Measurements from ENCODE around the gene LCOR.

The LCOR gene

DNA sequence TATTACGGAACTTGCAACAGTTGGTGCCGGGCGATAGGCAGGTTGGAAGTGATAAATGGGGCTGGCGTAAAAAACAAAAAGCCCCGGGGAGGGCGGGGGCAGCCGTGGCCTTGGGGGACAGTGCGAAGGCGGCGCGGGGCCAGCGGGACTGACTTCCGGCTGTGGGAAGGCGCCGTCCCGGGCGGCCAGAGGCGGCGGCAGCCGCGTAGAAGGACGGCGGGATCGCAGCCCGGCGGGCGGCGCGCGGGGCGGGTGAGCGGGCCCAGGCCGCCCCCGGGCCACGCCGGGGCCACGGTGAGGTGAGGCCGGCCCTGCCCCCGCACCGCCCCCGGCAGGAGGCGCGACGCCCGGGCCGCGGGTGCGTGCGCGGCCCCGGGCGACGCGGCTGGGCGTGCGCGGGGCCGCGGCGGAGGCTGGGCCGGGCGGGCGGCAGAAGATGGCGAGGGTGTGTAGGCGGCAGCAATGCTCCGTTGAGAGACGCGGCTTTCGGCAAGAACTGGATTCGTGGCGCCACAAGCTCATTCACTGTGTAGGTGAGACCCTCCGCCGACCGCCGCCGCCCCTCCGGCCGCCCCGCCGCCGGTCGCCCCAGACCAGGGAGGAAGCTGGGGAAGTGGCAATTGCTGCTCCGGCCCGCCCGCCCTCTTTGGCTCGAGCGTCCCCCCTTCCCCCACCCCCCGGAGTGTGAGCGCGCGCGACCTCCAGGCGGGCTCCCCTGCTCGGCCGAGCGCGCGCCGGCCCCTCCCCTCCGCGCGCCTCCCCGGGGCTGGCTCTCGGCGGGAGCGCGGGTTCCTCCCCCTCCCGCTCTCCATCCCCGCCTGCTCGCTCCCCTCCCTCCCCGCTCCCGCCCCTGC, at the start of gene LCOR:
Gene LCOR (plus strand): TSS at position 432 of the 854 bp plus-strand sequence. CDS start 116,760 bp downstream, outside the sequence.
- Histone ChIP-seq H3K27me3 (replicated peaks; ENCODE audit: insufficient read depth, low read length) (no peaks in the 10 kb centered on the region), H3K4me2 (ENCODE audit: low read depth, low read length) (peak within 1 kb of the TSS; percentile 89), H3K4me1 (ENCODE audit: low read length) (peaks cover 27% of the 10 kb centered on the region), H2AFZ (ENCODE audit: low read length) (peak within 1 kb of the TSS; percentile 52), H3F3A (ENCODE audit: insufficient read depth, low read length) (peaks cover 20% of the 10 kb centered on the region), H3K36me3 (replicated peaks; ENCODE audit: insufficient read depth, low read length) (no peaks in the 10 kb centered on the region), H3K9ac (ENCODE audit: low read length) (peak within 1 kb of the TSS; percentile 77), H4K20me1 (ENCODE audit: insufficient read depth, low read length) (peaks cover 17% of the 10 kb centered on the region), H3K9me2 (replicated peaks; ENCODE audit: insufficient read depth, low read length) (no peaks in the 10 kb centered on the region), H3K4me3 (ENCODE audit: low read length) (peak within 1 kb of the TSS; percentile 78), H3K9me3 (replicated peaks; ENCODE audit: insufficient read depth, low read length) (no peaks in the 10 kb centered on the region), H3K79me2 (ENCODE audit: low read length) (peaks cover 43% of the 10 kb centered on the region), H3K27ac (ENCODE audit: low read length) (peak within 1 kb of the TSS; percentile 68; the same call in 1 of the 2 replicates)
- peak; percentile 88 for DNase-seq
- TF ChIP-seq EZH2 (optimal IDR thresholded peaks at IDR 0.05; ENCODE audit: low read depth, low read length) (no peak), EZH2phosphoT487 (IDR thresholded peaks at IDR 0.05; ENCODE audit: low read length) (no peak)
- TF ChIP-seq, protein P1, sequence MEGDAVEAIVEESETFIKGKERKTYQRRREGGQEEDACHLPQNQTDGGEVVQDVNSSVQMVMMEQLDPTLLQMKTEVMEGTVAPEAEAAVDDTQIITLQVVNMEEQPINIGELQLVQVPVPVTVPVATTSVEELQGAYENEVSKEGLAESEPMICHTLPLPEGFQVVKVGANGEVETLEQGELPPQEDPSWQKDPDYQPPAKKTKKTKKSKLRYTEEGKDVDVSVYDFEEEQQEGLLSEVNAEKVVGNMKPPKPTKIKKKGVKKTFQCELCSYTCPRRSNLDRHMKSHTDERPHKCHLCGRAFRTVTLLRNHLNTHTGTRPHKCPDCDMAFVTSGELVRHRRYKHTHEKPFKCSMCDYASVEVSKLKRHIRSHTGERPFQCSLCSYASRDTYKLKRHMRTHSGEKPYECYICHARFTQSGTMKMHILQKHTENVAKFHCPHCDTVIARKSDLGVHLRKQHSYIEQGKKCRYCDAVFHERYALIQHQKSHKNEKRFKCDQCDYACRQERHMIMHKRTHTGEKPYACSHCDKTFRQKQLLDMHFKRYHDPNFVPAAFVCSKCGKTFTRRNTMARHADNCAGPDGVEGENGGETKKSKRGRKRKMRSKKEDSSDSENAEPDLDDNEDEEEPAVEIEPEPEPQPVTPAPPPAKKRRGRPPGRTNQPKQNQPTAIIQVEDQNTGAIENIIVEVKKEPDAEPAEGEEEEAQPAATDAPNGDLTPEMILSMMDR (IDR thresholded peaks at IDR 0.05; ENCODE audit: low read length) = no peak

DNA sequence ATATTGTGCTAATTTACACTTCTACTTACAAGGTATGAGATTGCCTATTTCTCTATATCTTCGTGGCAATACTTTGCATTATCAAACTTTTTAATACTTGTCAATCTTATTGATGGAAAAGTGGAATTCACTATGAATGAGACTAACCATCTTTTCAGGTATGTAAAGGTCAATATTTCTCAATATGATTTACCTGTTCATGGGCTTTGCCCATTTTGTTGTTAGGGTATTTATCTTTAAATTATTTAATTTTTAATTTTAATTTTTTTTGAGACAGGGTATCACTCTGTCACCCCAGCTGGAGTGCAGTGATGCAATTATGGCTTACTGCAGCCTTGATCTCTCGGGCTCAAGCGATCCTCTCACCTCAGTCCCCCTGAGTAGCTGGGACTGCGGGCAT, 47.8 kb upstream of the LCOR start:
- TF ChIP-seq, protein P1 (IDR thresholded peaks at IDR 0.05; ENCODE audit: low read length) = no peak
- TF ChIP-seq EZH2 (optimal IDR thresholded peaks at IDR 0.05; ENCODE audit: low read depth, low read length) = no peak
- TF ChIP-seq EZH2phosphoT487 (IDR thresholded peaks at IDR 0.05; ENCODE audit: low read length) = no peak
- H3K27ac ChIP-seq (ENCODE audit: low read length) = no peak overlapping the region
- no peak for DNase-seq

GRCh38 chr10:96789571-96790108, 42.5 kb upstream of the LCOR start:
- Histone ChIP-seq H3K27me3 (replicated peaks; ENCODE audit: insufficient read depth, low read length) (no peaks in the 10 kb centered on the region), H3K9me3 (replicated peaks; ENCODE audit: insufficient read depth, low read length) (no peaks in the 10 kb centered on the region), H3K79me2 (ENCODE audit: low read length) (no peaks in the 10 kb centered on the region), H4K20me1 (ENCODE audit: insufficient read depth, low read length) (no peaks in the 10 kb centered on the region), H3K9ac (ENCODE audit: low read length) (no peak overlapping the region), H3K4me2 (ENCODE audit: low read depth, low read length) (no peak overlapping the region), H3K4me1 (ENCODE audit: low read length) (no peaks in the 10 kb centered on the region), H3K4me3 (ENCODE audit: low read length) (no peak overlapping the region), H3K27ac (ENCODE audit: low read length) (no peak overlapping the region), H3K9me2 (replicated peaks; ENCODE audit: insufficient read depth, low read length) (no peaks in the 10 kb centered on the region), H2AFZ (ENCODE audit: low read length) (no peak overlapping the region), H3F3A (ENCODE audit: insufficient read depth, low read length) (no peaks in the 10 kb centered on the region), H3K36me3 (replicated peaks; ENCODE audit: insufficient read depth, low read length) (no peaks in the 10 kb centered on the region)
- TF ChIP-seq EZH2 (optimal IDR thresholded peaks at IDR 0.05; ENCODE audit: low read depth, low read length) (no peak), EZH2phosphoT487 (IDR thresholded peaks at IDR 0.05; ENCODE audit: low read length) (no peak)
- TF ChIP-seq, protein P1 (IDR thresholded peaks at IDR 0.05; ENCODE audit: low read length) = peak; percentile 64
- peak; percentile 59 for DNase-seq

More for the DNA sequence above, 47.8 kb upstream of the LCOR start:
- Histone ChIP-seq H3K9me2 (replicated peaks; ENCODE audit: insufficient read depth, low read length) (no peaks in the 10 kb centered on the region), H3K9me3 (replicated peaks; ENCODE audit: insufficient read depth, low read length) (no peaks in the 10 kb centered on the region), H3K4me3 (ENCODE audit: low read length) (no peak overlapping the region), H4K20me1 (ENCODE audit: insufficient read depth, low read length) (no peaks in the 10 kb centered on the region), H3K4me2 (ENCODE audit: low read depth, low read length) (no peak overlapping the region), H3K27me3 (replicated peaks; ENCODE audit: insufficient read depth, low read length) (no peaks in the 10 kb centered on the region), H3K79me2 (ENCODE audit: low read length) (no peaks in the 10 kb centered on the region), H2AFZ (ENCODE audit: low read length) (no peak overlapping the region), H3K4me1 (ENCODE audit: low read length) (no peaks in the 10 kb centered on the region), H3F3A (ENCODE audit: insufficient read depth, low read length) (no peaks in the 10 kb centered on the region), H3K36me3 (replicated peaks; ENCODE audit: insufficient read depth, low read length) (no peaks in the 10 kb centered on the region), H3K9ac (ENCODE audit: low read length) (no peak overlapping the region)
